K562 (cell line): ENCODE results near the gene HS3ST3B1. TPM values are rescaled to one million over a fixed set of nuclear protein-coding genes. Genes with fewer than 3 reads are reported as not detected.

Source experiments
- ATAC-seq: fragments of 200-7000 bp; cut with Tn5 transposase; 3 replicates; pipeline ENCODE4 v1.9.1; 2020; ENCODE audit warnings: moderate library complexity
- BruUV-seq: library from RNA; stranded (reverse); fragments of 400-500 nt; replicated peaks from 2 replicates; lab custom pipeline; 2021; lab: Mats Ljungman, UMichigan
- CTCF ChIA-PET: fragments of 300-600 bp; formaldehyde crosslinking; extraction: SDS; loops from one replicate; lab custom pipeline; 2021; ENCODE audit warnings: low intra/inter-chr PET ratio; lab: Yijun Ruan, JAX
- POLR2A ChIA-PET: fragments of 300-600, 350-650 bp; sonication (Branson Sonifier 250); formaldehyde crosslinking; extraction: SDS; loops from one replicate; lab custom pipeline; 2021; ENCODE audit warnings: antibody characterized with exemption, inconsistent platforms; lab: Yijun Ruan, JAX
- DNase-seq, 4 experiments: peaks; one replicate each; pipeline versions ENCODE4 v3.0.0 to v3.0.0-alpha.2; 2011 to 2018; ENCODE audit warnings: low spot score in 3 of 4, mixed read lengths in 3 of 4; ENCODE audit errors: extremely low read depth in 1 of 4
- FAIRE-seq: peaks from 2 replicates; lab custom pipeline; 2011; peaks lifted over from hg19 to GRCh38; lab: Jason Lieb, UNC
- H2AFZ ChIP-seq: 2 replicates; pipeline ENCODE4 v1.6.0; 2011; ENCODE audit warnings: low read depth, low read length, control low read depth, inconsistent platforms
- H3K27ac ChIP-seq: fragments of 200-600 bp; 3 replicates; pipeline ENCODE4 v1.8.0; 2011; ENCODE audit warnings: low read depth, mild to moderate bottlenecking, control low read depth, inconsistent platforms, low read length, moderate library complexity, mixed read lengths; ENCODE audit errors: extremely low read depth
- H3K27me3 ChIP-seq, 2 experiments: fragments of 300-600 bp in 1 of 2; 2 replicates in 1 of 2; 3 replicates in 1 of 2; pipeline versions ENCODE4 v1.6.0 to v1.8.0; 2011; ENCODE audit warnings: inconsistent platforms in 2 of 2, low read length in 2 of 2, mild to moderate bottlenecking in 1 of 2, mixed read lengths in 1 of 2, moderate library complexity in 1 of 2; ENCODE audit not compliant: control insufficient read depth in 2 of 2, insufficient read depth in 2 of 2
- H3K36me3 ChIP-seq: fragments of 300-600 bp; 3 replicates; pipeline ENCODE4 v1.8.0; 2011; ENCODE audit warnings: mild to moderate bottlenecking, low read length, inconsistent platforms; ENCODE audit not compliant: control insufficient read depth, insufficient read depth
- H3K4me1 ChIP-seq, 2 experiments: fragments of 200-600 bp in 1 of 2; replicated peaks in 1 of 2; 2 replicates in 1 of 2; 3 replicates in 1 of 2; pipeline versions ENCODE4 v1.5.1 to v1.8.0; 2011; ENCODE audit warnings: inconsistent platforms in 2 of 2, low read length in 2 of 2, mild to moderate bottlenecking in 1 of 2, mixed read lengths in 1 of 2, moderate library complexity in 1 of 2; ENCODE audit not compliant: control insufficient read depth in 2 of 2, insufficient read depth in 2 of 2
- H3K4me2 ChIP-seq: 2 replicates; pipeline ENCODE4 v1.6.1; 2011; ENCODE audit warnings: low read length, control low read depth, inconsistent platforms, mixed read lengths; ENCODE audit not compliant: insufficient read depth
- H3K4me3 ChIP-seq: fragments of 200-600 bp; sonication (generic), shearing (Covaris generic); 2 replicates; pipeline ENCODE4 v1.5.1; 2016; ENCODE audit warnings: control low read depth, inconsistent platforms
- H3K79me2 ChIP-seq: fragments of 200-600 bp; 3 replicates; pipeline ENCODE4 v1.8.0; 2011; ENCODE audit warnings: low read length, inconsistent platforms; ENCODE audit not compliant: control insufficient read depth, insufficient read depth
- H3K9ac ChIP-seq, 2 experiments: 2 replicates each; pipeline versions ENCODE4 v1.6.0 to v1.6.1; 2011; ENCODE audit warnings: low read depth in 2 of 2, low read length in 2 of 2, control low read depth in 1 of 2, inconsistent platforms in 1 of 2, mild to moderate bottlenecking in 1 of 2, mixed read lengths in 1 of 2; ENCODE audit not compliant: insufficient read depth in 1 of 2
- H3K9me1 ChIP-seq: one replicate; pipeline ENCODE4 v1.6.0; 2011; ENCODE audit warnings: inconsistent platforms, mild to moderate bottlenecking, low read length, moderate library complexity; ENCODE audit not compliant: control insufficient read depth, insufficient read depth
- H3K9me3 ChIP-seq: replicated peaks from 2 replicates; pipeline ENCODE4 v1.5.1; 2011; ENCODE audit warnings: low read depth, low read length, inconsistent platforms; ENCODE audit not compliant: control insufficient read depth, insufficient read depth
- H4K20me1 ChIP-seq: replicated peaks from 2 replicates; pipeline ENCODE4 v1.6.1; 2011; ENCODE audit warnings: low read length, inconsistent platforms, mixed read lengths; ENCODE audit not compliant: control insufficient read depth, insufficient read depth
- BMI1 ChIP-seq: fragments of 150-350 bp; IDR thresholded peaks from 2 replicates; pipeline ENCODE4 v1.6.1; 2014; ENCODE audit warnings: low read length
- CREM ChIP-seq: IDR thresholded peaks from 2 replicates; pipeline ENCODE4 v1.6.1; 2014; ENCODE audit warnings: antibody characterized with exemption, low read depth
- CXXC5 ChIP-seq: fragments of 250-450 bp; sonication (Bioruptor Pico); IDR thresholded peaks from 2 replicates; pipeline ENCODE4 v1.8.0; 2022; ENCODE audit warnings: inconsistent platforms, mild to moderate bottlenecking, moderate library complexity
- HIVEP1 ChIP-seq: fragments of 250-450 bp; sonication (Bioruptor Pico); IDR thresholded peaks from 2 replicates; pipeline ENCODE4 v1.4.0; 2020; ENCODE audit warnings: mild to moderate bottlenecking
- L3MBTL2 ChIP-seq: fragments of 450-650 bp; IDR thresholded peaks from 2 replicates; pipeline ENCODE4 v1.6.1; 2016; ENCODE audit warnings: mild to moderate bottlenecking, moderate library complexity
- NFE2L1 ChIP-seq: fragments of 450-650 bp; IDR thresholded peaks from 2 replicates; pipeline ENCODE4 v1.6.1; 2016; ENCODE audit warnings: missing genetic modification characterization, low read depth, mild to moderate bottlenecking, missing compliant biosample characterization, moderate library complexity, borderline replicate concordance
- PHF8 ChIP-seq: fragments of 200-600 bp; sonication (generic); IDR thresholded peaks from 2 replicates; pipeline ENCODE4 v1.6.1; 2012; ENCODE audit warnings: mixed run types, mild to moderate bottlenecking, inconsistent platforms, low read length, moderate library complexity, borderline replicate concordance
- RBM34 ChIP-seq: fragments of 200-400 bp; formaldehyde crosslinking; IDR thresholded peaks from 2 replicates; pipeline ENCODE4 v1.6.1; 2018; ENCODE audit warnings: low read length, borderline replicate concordance; ENCODE audit not compliant: insufficient read depth
- STAT5B ChIP-seq: fragments of 250-450 bp; sonication (Bioruptor Pico); IDR thresholded peaks from 2 replicates; pipeline ENCODE4 v1.8.0; 2021; ENCODE audit warnings: mild to moderate bottlenecking, inconsistent platforms
- TGIF2 ChIP-seq: sonication (generic); formaldehyde crosslinking; IDR thresholded peaks from 2 replicates; pipeline ENCODE4 v1.8.1; 2022; ENCODE audit warnings: mild to moderate bottlenecking, missing genetic modification reagents, moderate library complexity
- XRCC3 ChIP-seq: fragments of 450-650 bp; IDR thresholded peaks from 2 replicates; pipeline ENCODE4 v1.6.1; 2017; ENCODE audit warnings: mild to moderate bottlenecking, moderate library complexity
- ZBTB7A ChIP-seq: IDR thresholded peaks from 2 replicates; pipeline ENCODE4 v1.6.1; 2011; ENCODE audit warnings: low read depth, mild to moderate bottlenecking, low read length, moderate library complexity, borderline replicate concordance; ENCODE audit not compliant: control insufficient read depth
- WGBS: fragments of 100-300 bp; shearing (Covaris generic); methylation state at CpG from one replicate; pipeline ENCODE4 v1.1.6; 2016; ENCODE audit warnings: low coverage, mixed read lengths; ENCODE audit not compliant: insufficient coverage; ENCODE audit errors: missing lambda C conversion rate; 5-methylcytosine and 5-hydroxymethylcytosine counted together
- in situ Hi-C: fragments of 300-500 bp; cut with MboI; formaldehyde crosslinking; loops from 4 replicates; pipeline ENCODE4 v1.15.0; 2018; ENCODE audit warnings: inconsistent platforms, mixed read lengths
- intact Hi-C: fragments of 100-400 bp; cut with micrococcal nuclease; formaldehyde crosslinking; loops from 2 replicates; pipeline ENCODE4 v1.14.2; 2022
- polyA plus RNA-seq, 8 experiments: library from polyadenylated mRNA; depleted of rRNA in 4 of 8; stranded (reverse) in 5 of 8; unstranded in 3 of 8; fragments of >200 nt; fragmentation: Nextera tagmentation in 2 of 8; fragmentation: Illumina TruSeq in 1 of 8; extraction: Ambion mirVana in 2 of 8; extraction: Trizol in 1 of 8; gene quantifications; 2 replicates each; pipeline versions ENCODE4 v1.2.1 to v1.2.3, GENCODE V29; 2011 to 2014; ENCODE audit warnings: inconsistent platforms in 1 of 8, missing spikeins in 1 of 8
- total RNA-seq, 7 experiments: library from RNA; depleted of rRNA in 6 of 7; stranded (reverse); fragments of >200 nt in 6 of 7; fragmentation: Illumina TruSeq in 2 of 7; extraction: Trizol in 2 of 7; gene quantifications; 2 replicates each; pipeline versions ENCODE4 v1.2.1 to v1.2.3, GENCODE V29; 2011 to 2021; ENCODE audit warnings: low replicate concordance in 1 of 7
- TF ChIP-seq, protein P1 (sequence below): sonication (generic); formaldehyde crosslinking; IDR thresholded peaks from 2 replicates; pipeline ENCODE4 v1.8.0; 2022; ENCODE audit warnings: missing genetic modification reagents, mild to moderate bottlenecking, borderline replicate concordance
- TF ChIP-seq, protein P2 (sequence below): IDR thresholded peaks from 2 replicates; pipeline ENCODE4 v1.6.1; 2011; ENCODE audit not compliant: insufficient read length; ENCODE audit errors: extremely low read depth
- TF ChIP-seq, protein P3 (sequence below): fragments of 450-650 bp; IDR thresholded peaks from 2 replicates; pipeline ENCODE4 v1.6.1; 2017; ENCODE audit warnings: antibody characterized with exemption

HS3ST3B1 gene
- total and polyA plus RNA-seq, 9 of the 15 experiments (the other 6 are each of a cell fraction or from before 2014, with no cell fraction given), result 1.9 to 12.9 (median 3.7) TPM

DNA sequence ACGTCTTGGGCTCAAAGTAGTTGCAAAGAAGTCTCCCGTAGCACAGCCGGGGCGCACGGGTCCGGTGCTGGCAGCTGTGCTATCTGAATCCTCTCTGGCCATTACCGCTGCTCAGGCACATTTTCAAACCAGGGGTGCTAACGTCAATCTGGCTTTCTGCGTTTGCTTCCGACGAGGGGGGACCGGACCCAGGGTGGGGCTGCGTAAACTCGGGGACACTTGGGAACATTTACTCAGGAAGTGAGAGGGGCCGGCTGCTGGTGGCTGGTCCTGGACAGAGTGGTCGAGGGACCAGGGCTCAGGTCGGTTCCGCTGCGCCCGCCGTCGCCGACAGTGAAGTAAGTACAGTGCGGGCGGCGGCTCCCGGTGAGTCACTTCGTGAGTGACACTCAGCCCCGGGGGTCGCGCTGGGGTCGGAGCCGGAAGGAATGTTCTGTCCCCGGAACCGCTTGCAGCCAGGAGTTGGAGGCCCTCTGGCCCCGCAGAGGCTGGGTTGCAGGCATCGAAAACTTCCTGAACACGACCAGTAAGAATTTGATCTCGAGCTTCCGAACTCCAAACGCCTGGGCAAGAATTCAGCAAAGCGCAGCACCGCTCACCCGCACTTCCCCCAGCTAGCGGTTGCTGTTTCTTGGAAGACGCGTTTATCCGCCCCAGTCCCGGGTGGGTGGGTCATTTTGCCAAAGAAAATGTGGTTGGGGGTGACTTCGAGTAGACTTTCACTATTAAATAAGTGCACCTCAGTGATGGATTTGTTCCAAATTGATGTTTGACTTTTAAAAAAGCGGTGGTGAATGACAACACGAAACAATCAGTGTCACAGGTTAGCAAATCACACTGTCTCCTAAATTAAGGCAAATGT lies 1.4 kb upstream of the HS3ST3B1 start:
- no peaks in the 10 kb centered on the region for H3K9me3 ChIP-seq
- peaks cover 35% of the 10 kb centered on the region for H3K79me2 ChIP-seq
- no peak for ATAC-seq
- H3K4me1 ChIP-seq, result peaks cover 9 to 47% of the 10 kb centered on the region in 2 experiments; a peak in 4 of 5 replicates
- intact Hi-C loops, result loop anchor here (5.0 to 10.0 kb wide), 3 partner anchors 38 to 625 kb away; no protein-coding TSS in a partner anchor
- H3K9ac ChIP-seq, result peak overlapping the region in 1 of 2 experiments; percentile 76; a peak in 3 of 4 replicates
- peak; percentile 29 for FAIRE-seq
- H3K9me1 ChIP-seq, result no peaks in the 10 kb centered on the region
- ChIA-PET CTCF (no interaction called here), POLR2A (interaction anchor here (0.6 to 1.0 kb wide), 2 partner anchors 14 to 107 kb away, joined by 3 read pairs; no protein-coding TSS in a partner anchor)
- H3K4me3 ChIP-seq, result peak overlapping the region; percentile 37
- peak overlapping the region; percentile 87 for H2AFZ ChIP-seq
- 3% methylated on average over 26 of the region's 52 CpGs for WGBS
- DNase-seq, result peak; percentile 24 to 51 (median 34)
- H3K27ac ChIP-seq, result peak overlapping the region; percentile 22; the same call in 1 of the 3 replicates
- H3K4me2 ChIP-seq, result peak overlapping the region; percentile 95
- H3K36me3 ChIP-seq, result no peaks in the 10 kb centered on the region
- in situ Hi-C loops, result no loop called here
- peaks cover 0 to 6% of the 10 kb centered on the region in 2 experiments; a peak in 3 of 5 replicates for H3K27me3 ChIP-seq
- BruUV-seq, result no TSS peak
- 0 out of 2 replicates have a peak, but pooled peaks cover 6% of the 10 kb centered on the region for H4K20me1 ChIP-seq
- TF ChIP-seq CREM, result 0 out of 2 replicates have a peak, but pooled peaks have one; percentile 30
- no peak for TF ChIP-seq BMI1
- TF ChIP-seq, protein P1, sequence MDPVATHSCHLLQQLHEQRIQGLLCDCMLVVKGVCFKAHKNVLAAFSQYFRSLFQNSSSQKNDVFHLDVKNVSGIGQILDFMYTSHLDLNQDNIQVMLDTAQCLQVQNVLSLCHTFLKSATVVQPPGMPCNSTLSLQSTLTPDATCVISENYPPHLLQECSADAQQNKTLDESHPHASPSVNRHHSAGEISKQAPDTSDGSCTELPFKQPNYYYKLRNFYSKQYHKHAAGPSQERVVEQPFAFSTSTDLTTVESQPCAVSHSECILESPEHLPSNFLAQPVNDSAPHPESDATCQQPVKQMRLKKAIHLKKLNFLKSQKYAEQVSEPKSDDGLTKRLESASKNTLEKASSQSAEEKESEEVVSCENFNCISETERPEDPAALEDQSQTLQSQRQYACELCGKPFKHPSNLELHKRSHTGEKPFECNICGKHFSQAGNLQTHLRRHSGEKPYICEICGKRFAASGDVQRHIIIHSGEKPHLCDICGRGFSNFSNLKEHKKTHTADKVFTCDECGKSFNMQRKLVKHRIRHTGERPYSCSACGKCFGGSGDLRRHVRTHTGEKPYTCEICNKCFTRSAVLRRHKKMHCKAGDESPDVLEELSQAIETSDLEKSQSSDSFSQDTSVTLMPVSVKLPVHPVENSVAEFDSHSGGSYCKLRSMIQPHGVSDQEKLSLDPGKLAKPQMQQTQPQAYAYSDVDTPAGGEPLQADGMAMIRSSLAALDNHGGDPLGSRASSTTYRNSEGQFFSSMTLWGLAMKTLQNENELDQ (CRISPR knock-in tag), result no peak
- no peak for TF ChIP-seq RBM34
- TF ChIP-seq TGIF2, result no peak
- TF ChIP-seq, protein P2, sequence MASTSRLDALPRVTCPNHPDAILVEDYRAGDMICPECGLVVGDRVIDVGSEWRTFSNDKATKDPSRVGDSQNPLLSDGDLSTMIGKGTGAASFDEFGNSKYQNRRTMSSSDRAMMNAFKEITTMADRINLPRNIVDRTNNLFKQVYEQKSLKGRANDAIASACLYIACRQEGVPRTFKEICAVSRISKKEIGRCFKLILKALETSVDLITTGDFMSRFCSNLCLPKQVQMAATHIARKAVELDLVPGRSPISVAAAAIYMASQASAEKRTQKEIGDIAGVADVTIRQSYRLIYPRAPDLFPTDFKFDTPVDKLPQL, result no peak
- no peak for TF ChIP-seq HIVEP1
- peak; percentile 16; the same call in 1 of the 2 replicates for TF ChIP-seq PHF8
- TF ChIP-seq ZBTB7A, result peak; percentile 93
- TF ChIP-seq XRCC3, result no peak
- TF ChIP-seq, protein P3, sequence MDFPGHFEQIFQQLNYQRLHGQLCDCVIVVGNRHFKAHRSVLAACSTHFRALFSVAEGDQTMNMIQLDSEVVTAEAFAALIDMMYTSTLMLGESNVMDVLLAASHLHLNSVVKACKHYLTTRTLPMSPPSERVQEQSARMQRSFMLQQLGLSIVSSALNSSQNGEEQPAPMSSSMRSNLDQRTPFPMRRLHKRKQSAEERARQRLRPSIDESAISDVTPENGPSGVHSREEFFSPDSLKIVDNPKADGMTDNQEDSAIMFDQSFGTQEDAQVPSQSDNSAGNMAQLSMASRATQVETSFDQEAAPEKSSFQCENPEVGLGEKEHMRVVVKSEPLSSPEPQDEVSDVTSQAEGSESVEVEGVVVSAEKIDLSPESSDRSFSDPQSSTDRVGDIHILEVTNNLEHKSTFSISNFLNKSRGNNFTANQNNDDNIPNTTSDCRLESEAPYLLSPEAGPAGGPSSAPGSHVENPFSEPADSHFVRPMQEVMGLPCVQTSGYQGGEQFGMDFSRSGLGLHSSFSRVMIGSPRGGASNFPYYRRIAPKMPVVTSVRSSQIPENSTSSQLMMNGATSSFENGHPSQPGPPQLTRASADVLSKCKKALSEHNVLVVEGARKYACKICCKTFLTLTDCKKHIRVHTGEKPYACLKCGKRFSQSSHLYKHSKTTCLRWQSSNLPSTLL, result no peak
- no peak for TF ChIP-seq L3MBTL2
- peak; percentile 23; the same call in 1 of the 2 replicates for TF ChIP-seq CXXC5 (CRISPR knock-in tag)
- no peak for TF ChIP-seq STAT5B
- TF ChIP-seq NFE2L1 (tag), result no peak
